H1 (cell line): Measurements from ENCODE around the gene EPB41L2. TPM values are rescaled to one million over a fixed set of nuclear protein-coding genes. Genes with fewer than 3 reads are reported as not detected.

Experiments used
- CTCF ChIA-PET: fragments of 300-600 bp; sonication (Branson Sonifier 250); formaldehyde crosslinking; loops from one replicate; lab custom pipeline; 2021; ENCODE audit not compliant: partially characterized antibody; lab: Charles Lee
- POLR2A ChIA-PET: fragments of 300-600 bp; sonication (Branson Sonifier 250); formaldehyde crosslinking; loops from one replicate; lab custom pipeline; 2021; ENCODE audit warnings: inconsistent platforms; ENCODE audit not compliant: partially characterized antibody; lab: Charles Lee
- DNase-seq, 2 experiments: peaks; one replicate each; pipeline versions ENCODE4 v3.0.0 to v3.0.0-alpha.2; 2010 to 2022; ENCODE audit warnings: low spot score in 2 of 2, low read depth in 1 of 2, mixed read lengths in 1 of 2
- FAIRE-seq: peaks from 2 replicates; lab custom pipeline; 2011; peaks lifted over from hg19 to GRCh38; lab: Jason Lieb, UNC
- H2AFZ ChIP-seq: 2 replicates; pipeline ENCODE4 v1.8.1; 2012; ENCODE audit warnings: low read length, inconsistent platforms
- H2AK5ac ChIP-seq: 2 replicates; pipeline ENCODE4 v1.6.1; 2013; ENCODE audit warnings: low read depth, low read length
- H2BK120ac ChIP-seq: replicated peaks from 2 replicates; pipeline ENCODE3; 2013; ENCODE audit warnings: low read depth, low read length, inconsistent platforms
- H2BK12ac ChIP-seq: 2 replicates; pipeline ENCODE4 v1.6.1; 2013; ENCODE audit warnings: low read depth, low read length
- H2BK15ac ChIP-seq: 2 replicates; pipeline ENCODE4 v1.6.1; 2013; ENCODE audit warnings: low read length
- H2BK20ac ChIP-seq: 2 replicates; pipeline ENCODE4 v1.6.1; 2013; ENCODE audit warnings: low read length
- H2BK5ac ChIP-seq: 2 replicates; pipeline ENCODE4 v1.6.1; 2013; ENCODE audit warnings: low read depth, low read length
- H3K14ac ChIP-seq: 2 replicates; pipeline ENCODE4 v1.6.1; 2013; ENCODE audit warnings: inconsistent platforms; ENCODE audit not compliant: insufficient read length
- H3K18ac ChIP-seq: 2 replicates; pipeline ENCODE4 v1.6.1; 2013; ENCODE audit warnings: low read length; ENCODE audit errors: extremely low read depth
- H3K23ac ChIP-seq: 2 replicates; pipeline ENCODE4 v1.6.1; 2013; ENCODE audit warnings: inconsistent platforms; ENCODE audit not compliant: insufficient read length
- H3K23me2 ChIP-seq: 2 replicates; pipeline ENCODE4 v1.6.1; 2013; ENCODE audit warnings: low read depth, low read length
- H3K27ac ChIP-seq: 2 replicates; pipeline ENCODE4 v1.6.1; 2011; ENCODE audit warnings: low read depth, low read length, inconsistent platforms
- H3K27me3 ChIP-seq, 4 experiments: replicated peaks in 1 of 4; 1 replicate in 1 of 4; 2 replicates in 3 of 4; pipeline versions ENCODE4 v1.6.1 to v1.8.1; 2011 to 2013; ENCODE audit warnings: low read length in 3 of 4, mild to moderate bottlenecking in 3 of 4, inconsistent platforms in 2 of 4, mixed read lengths in 2 of 4, moderate library complexity in 1 of 4; ENCODE audit not compliant: control insufficient read depth in 3 of 4, insufficient read depth in 3 of 4; ENCODE audit errors: extremely low read depth in 1 of 4
- H3K36me3 ChIP-seq, 4 experiments: 2 replicates each; pipeline versions ENCODE4 v1.6.1 to v1.8.1; 2011 to 2013; ENCODE audit warnings: mild to moderate bottlenecking in 4 of 4, low read length in 3 of 4, moderate library complexity in 2 of 4, control low read depth in 1 of 4, inconsistent platforms in 1 of 4; ENCODE audit not compliant: insufficient read depth in 4 of 4, control insufficient read depth in 2 of 4
- H3K4ac ChIP-seq: replicated peaks from 2 replicates; pipeline ENCODE3; 2013; ENCODE audit warnings: low read length, low read depth, mixed read lengths, inconsistent platforms; ENCODE audit not compliant: insufficient read length
- H3K4me1 ChIP-seq, 4 experiments: replicated peaks in 1 of 4; 1 replicate in 1 of 4; 2 replicates in 3 of 4; pipeline versions ENCODE4 v1.6.1 to v1.8.1; 2011 to 2013; ENCODE audit warnings: low read length in 3 of 4, inconsistent platforms in 2 of 4, mixed read lengths in 1 of 4; ENCODE audit not compliant: insufficient read depth in 4 of 4, control insufficient read depth in 3 of 4
- H3K4me2 ChIP-seq, 2 experiments: 2 replicates each; pipeline versions ENCODE4 v1.6.1 to v1.8.1; 2011 to 2013; ENCODE audit warnings: low read depth in 2 of 2, low read length in 2 of 2, control low read depth in 1 of 2, inconsistent platforms in 1 of 2, mild to moderate bottlenecking in 1 of 2; ENCODE audit not compliant: insufficient read depth in 1 of 2
- H3K4me3 ChIP-seq, 4 experiments: fragments of 200-600, 300-600 bp in 1 of 4; sonication (generic), shearing (Covaris generic), sonication (Bioruptor Twin) in 1 of 4; 2 replicates each; pipeline versions ENCODE4 v1.5.1 to v1.8.1; 2011 to 2016; ENCODE audit warnings: low read length in 4 of 4, low read depth in 3 of 4, control low read depth in 2 of 4, inconsistent platforms in 2 of 4, mild to moderate bottlenecking in 2 of 4, mixed read lengths in 1 of 4, moderate library complexity in 1 of 4; ENCODE audit not compliant: insufficient read depth in 2 of 4; ENCODE audit errors: extremely low read depth in 1 of 4
- H3K56ac ChIP-seq: replicated peaks from 2 replicates; pipeline ENCODE3; 2013; ENCODE audit warnings: low read depth, mild to moderate bottlenecking, mixed read lengths, low read length, inconsistent platforms; ENCODE audit not compliant: insufficient read length
- H3K79me1 ChIP-seq: 2 replicates; pipeline ENCODE4 v1.6.1; 2013; ENCODE audit warnings: low read depth, low read length, control low read depth
- H3K79me2 ChIP-seq, 2 experiments: 2 replicates each; pipeline versions ENCODE4 v1.6.1 to v1.8.1; 2012 to 2013; ENCODE audit warnings: low read length in 2 of 2, mild to moderate bottlenecking in 2 of 2, inconsistent platforms in 1 of 2; ENCODE audit not compliant: insufficient read depth in 2 of 2, control insufficient read depth in 1 of 2
- H3K9ac ChIP-seq, 4 experiments: replicated peaks in 1 of 4; 1 replicate in 1 of 4; 2 replicates in 3 of 4; pipeline versions ENCODE4 v1.6.1 to v1.8.1; 2011 to 2013; ENCODE audit warnings: low read depth in 3 of 4, low read length in 3 of 4, control low read depth in 2 of 4, mild to moderate bottlenecking in 2 of 4, moderate library complexity in 2 of 4, inconsistent platforms in 1 of 4; ENCODE audit errors: extremely low read depth in 1 of 4
- H3K9me3 ChIP-seq, 2 experiments: 2 replicates each; pipeline versions ENCODE4 v1.6.1 to v1.8.1; 2012 to 2013; ENCODE audit warnings: mild to moderate bottlenecking in 2 of 2, moderate library complexity in 2 of 2, control low read depth in 1 of 2, inconsistent platforms in 1 of 2, low read depth in 1 of 2, low read length in 1 of 2, mixed read lengths in 1 of 2; ENCODE audit not compliant: insufficient read depth in 2 of 2
- H4K20me1 ChIP-seq, 2 experiments: replicated peaks in 1 of 2; 2 replicates each; pipeline versions ENCODE3 to v1.8.1; 2011 to 2013; ENCODE audit warnings: inconsistent platforms in 2 of 2, low read length in 2 of 2, mild to moderate bottlenecking in 1 of 2; ENCODE audit not compliant: insufficient read depth in 2 of 2, control insufficient read depth in 1 of 2
- H4K5ac ChIP-seq: 2 replicates; pipeline ENCODE4 v1.6.1; 2013; ENCODE audit warnings: low read length, low read depth, mixed read lengths, inconsistent platforms; ENCODE audit not compliant: insufficient read length
- H4K8ac ChIP-seq: 2 replicates; pipeline ENCODE4 v1.8.0; 2013; ENCODE audit warnings: mild to moderate bottlenecking, moderate library complexity, low read length, inconsistent platforms; ENCODE audit not compliant: insufficient read depth; ENCODE audit errors: extremely low read depth
- H4K91ac ChIP-seq: replicated peaks from 2 replicates; pipeline ENCODE3; 2013; ENCODE audit warnings: low read length, mixed read lengths, inconsistent platforms; ENCODE audit not compliant: insufficient read length
- WGBS, 2 experiments: shearing (Covaris generic) in 1 of 2; methylation state at CpG; one replicate each; pipeline versions ENCODE4 v1.1.6 to v1.1.7; 2013 to 2015; ENCODE audit warnings: low lambda C conversion rate in 2 of 2, mixed read lengths in 2 of 2, inconsistent platforms in 1 of 2, low coverage in 1 of 2, missing lambda C conversion rate in 1 of 2; ENCODE audit not compliant: insufficient replicate concordance in 2 of 2, insufficient coverage in 1 of 2, insufficient read length in 1 of 2; ENCODE audit errors: extremely low coverage in 1 of 2, missing lambda C conversion rate in 1 of 2; 5-methylcytosine and 5-hydroxymethylcytosine counted together
- polyA plus RNA-seq, 7 experiments: library from polyadenylated mRNA; depleted of rRNA in 3 of 7; stranded (reverse) in 5 of 7; unstranded in 2 of 7; fragments of >200 nt in 5 of 7; fragments of 200-250 nt in 2 of 7; gene quantifications; 1 replicate in 5 of 7; 2 replicates in 1 of 7; 4 replicates in 1 of 7; pipeline versions ENCODE4 v1.2.1 to v1.2.3, GENCODE V29; 2011 to 2013; ENCODE audit warnings: missing spikeins in 2 of 7, mixed read lengths in 2 of 7
- total RNA-seq: library from RNA; stranded (reverse); fragmentation: NEBNext Ultra II Directional; extraction: Animal tissue kit (Norgen Biotek cat#: 25700); gene quantifications from 2 replicates; pipeline ENCODE4 v1.2.1, GENCODE V29; 2021

EPB41L2 gene
- total and polyA plus RNA-seq, 2 of the 8 experiments (the other 6 are each of a cell fraction or from before 2014, with no cell fraction given) = 22.5 to 123 TPM

DNA sequence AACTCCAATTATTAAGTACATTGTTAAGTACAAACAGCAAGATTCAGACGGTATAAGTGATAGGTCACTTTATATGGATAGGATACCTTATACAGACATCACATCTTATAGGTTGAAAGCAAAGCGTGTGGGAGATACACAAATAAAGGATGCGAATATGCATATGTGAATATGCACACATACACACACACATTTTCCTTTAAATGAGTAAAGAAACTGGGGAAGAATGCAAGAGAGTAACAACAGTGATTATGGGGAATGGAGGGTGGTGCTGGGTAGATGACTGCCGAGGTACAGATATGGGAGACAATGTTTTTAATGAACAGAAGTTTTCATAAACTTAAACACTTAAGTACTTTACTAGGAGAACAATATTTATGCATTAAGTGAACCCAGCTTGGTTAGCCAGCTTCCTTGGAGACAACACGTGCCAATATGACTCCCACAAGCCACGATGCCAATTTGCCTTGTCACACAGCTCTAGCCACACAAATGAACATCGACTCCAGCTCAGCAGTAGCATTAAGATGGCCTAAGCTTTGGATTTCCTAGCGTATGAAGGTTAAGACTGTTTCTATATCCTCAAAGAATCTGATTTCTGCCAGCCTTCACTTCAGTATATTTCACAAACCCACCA lies 96.6 kb downstream of the EPB41L2 start:
- Histone ChIP-seq H3K18ac (no peak overlapping the region), H2BK12ac (no peak overlapping the region), H3K4me1 (peaks cover 0 to 6% (median 4%) of the 10 kb centered on the region in 4 experiments; a peak in 3 of 7 replicates), H4K20me1 (no peaks in the 10 kb centered on the region), H4K8ac (no peak overlapping the region), H2BK20ac (no peak overlapping the region), H4K5ac (no peak overlapping the region), H3K4me3 (no peak overlapping the region), H3K27ac (no peak overlapping the region), H3K23ac (no peak overlapping the region), H4K91ac (no peak overlapping the region), H3K23me2 (no peaks in the 10 kb centered on the region), H3K79me1 (peaks cover 4% of the 10 kb centered on the region), H2BK5ac (no peak overlapping the region), H3K9ac (no peak overlapping the region), H2BK15ac (no peak overlapping the region), H3K56ac (no peak overlapping the region), H2AK5ac (no peak overlapping the region; the same call in 1 of the 2 replicates), H3K14ac (no peak overlapping the region), H3K9me3 (no peaks in the 10 kb centered on the region), H3K79me2 (peaks cover 0 to 53% of the 10 kb centered on the region in 2 experiments; a peak in 2 of 4 replicates), H2AFZ (no peak overlapping the region), H3K4ac (no peak overlapping the region), H3K4me2 (no peak overlapping the region), H3K27me3 (no peaks in the 10 kb centered on the region), H3K36me3 (no peaks in the 10 kb centered on the region), H2BK120ac (no peak overlapping the region)
- 88% methylated on average over 8 of the region's 8 CpGs; no CpG with 5 or more reads in 1 of the 2 experiments for WGBS, 2 experiments
- FAIRE-seq (no peak), DNase-seq (no peak)
- CTCF ChIA-PET = interaction anchor here (0.6 to 1.7 kb wide), 3 partner anchors 71 to 106 kb away, joined by 3 read pairs; no protein-coding TSS in a partner anchor
- POLR2A ChIA-PET = no interaction called here
